ENCODE results near the gene DRAP1. TPM values are rescaled to one million over a fixed set of nuclear protein-coding genes. Genes with fewer than 3 reads are reported as not detected.

DRAP1 gene
- polyA plus RNA-seq, 2 of the 4 experiments (the other 2 are of a cell fraction) = 73.7 to 143 TPM

- TF ChIP-seq REST (IDR thresholded peaks at IDR 0.05) (peak; percentile 63), CBX8 (IDR thresholded peaks at IDR 0.05) (no peak), NFE2L2 (conservative IDR thresholded peaks at IDR 0.05; ENCODE audit: low read length) (no peak), GATA3 (IDR thresholded peaks at IDR 0.05; ENCODE audit: borderline replicate concordance) (no peak), CBX2 (IDR thresholded peaks at IDR 0.05; ENCODE audit: borderline replicate concordance, low read depth) (no peak), PBX3 (IDR thresholded peaks at IDR 0.05) (no peak), RARB (CRISPR knock-in tag; IDR thresholded peaks at IDR 0.05) (no peak), CEBPB (IDR thresholded peaks at IDR 0.05) (no peak)
Measured at GRCh38 chr11:65918211-65919140, 750 bp upstream of the DRAP1 start, which contains the start of gene C11orf68 (continued).

- DNase-seq (ENCODE audit: low read depth in 1 of 2, low spot score in 1 of 2) (peak in 1 of 2 experiments; percentile 46), FAIRE-seq (no peak), ATAC-seq (peak; percentile 14 to 31; a peak in 5 of 6 replicates)
- Histone ChIP-seq H3K27ac (peak overlapping the region; percentile 91 to 100), H3K9me3 (no peaks in the 10 kb centered on the region), H3K4me2 (peak overlapping the region; percentile 91), H3K4me3 (peak overlapping the region; percentile 64), H3K4me1 (peaks cover 45% of the 10 kb centered on the region)
- 1% methylated on average over 16 of the region's 60 CpGs for WGBS (ENCODE audit: missing lambda C conversion rate)
- POLR2A ChIA-PET = interaction anchor here (0.6 kb wide), 1 partner anchor 31 kb away, joined by 3 read pairs; the partner anchor contains the start of gene FIBP
- TF ChIP-seq PHF8 (IDR thresholded peaks at IDR 0.05; ENCODE audit: borderline replicate concordance, low read depth) = peak; percentile 40; the same call in 1 of the 2 replicates
- TF ChIP-seq HOXB13 (CRISPR knock-in tag; IDR thresholded peaks at IDR 0.05; ENCODE audit: low read depth) = no peak
- CTCF ChIA-PET = interaction anchor here (2.5 to 31.6 kb wide), 2 partner anchors 26 to 69 kb away, joined by 8 to 618 read pairs; partner anchors contain the start of genes CCDC85B, FIBP and FOSL1
Measured at GRCh38 chr11:65919573-65920371, 546 bp downstream of the DRAP1 start.

GRCh38 chr11:65920372-65920802, 1.2 kb downstream of the DRAP1 start:
- TF ChIP-seq E2F6 (IDR thresholded peaks at IDR 0.05; ENCODE audit: borderline replicate concordance, low read depth) (no peak), TP53 (CRISPR knock-in tag; IDR thresholded peaks at IDR 0.05) (no peak)
- H3K4me3 ChIP-seq = peak overlapping the region; percentile 64
- peak overlapping the region; percentile 91 for H3K4me2 ChIP-seq
- no peak for DNase-seq (ENCODE audit: low read depth in 1 of 2, low spot score in 1 of 2)
- no peak for FAIRE-seq
- H3K9me3 ChIP-seq = no peaks in the 10 kb centered on the region
- peak overlapping the region; percentile 91 to 100; a peak in 5 of 6 replicates for H3K27ac ChIP-seq
- ATAC-seq = no peak
- 75% methylated on average over 14 of the region's 15 CpGs for WGBS (ENCODE audit: missing lambda C conversion rate)
- CTCF ChIA-PET = interaction anchor here (2.5 to 31.6 kb wide), 2 partner anchors 27 to 68 kb away, joined by 8 to 618 read pairs; partner anchors contain the start of genes CCDC85B, FIBP and FOSL1
- POLR2A ChIA-PET = interaction anchor here (0.6 kb wide), 1 partner anchor 32 kb away, joined by 3 read pairs; the partner anchor contains the start of gene FIBP
- H3K4me1 ChIP-seq = peaks cover 39% of the 10 kb centered on the region

All from A549 (cell line).